HEK293 (cell line): ENCODE data around the gene RPS6KA5.

Source experiments
- CTCF ChIA-PET: fragments of 350-600 bp; formaldehyde crosslinking; extraction: SDS; loops from one replicate; lab custom pipeline; 2021; ENCODE audit warnings: antibody characterized with exemption; lab: Yijun Ruan, JAX
- POLR2A ChIA-PET: fragments of 300-600 bp; formaldehyde crosslinking; extraction: SDS; loops from one replicate; lab custom pipeline; 2020; ENCODE audit warnings: antibody characterized with exemption, inconsistent platforms; lab: Yijun Ruan, JAX
- H3K27ac ChIP-seq: fragments of 200-500 bp; sonication (Bioruptor generic); 2 replicates; pipeline ENCODE4 v1.5.1; 2014; ENCODE audit warnings: low read depth, low read length, control low read depth, inconsistent platforms; ENCODE audit errors: extremely low read depth
- H3K36me3 ChIP-seq, 2 experiments: fragments of 200-500 bp in 1 of 2; sonication (Bioruptor generic) in 1 of 2; 1 replicate in 1 of 2; 2 replicates in 1 of 2; pipeline ENCODE4 v1.5.1; 2014 to 2017; ENCODE audit warnings: inconsistent platforms in 2 of 2, low read length in 2 of 2; ENCODE audit not compliant: control insufficient read depth in 2 of 2, insufficient read depth in 1 of 2
- H3K4me1 ChIP-seq: fragments of 200-500 bp; sonication (Bioruptor generic); 2 replicates; pipeline ENCODE4 v1.5.1; 2014; ENCODE audit warnings: mild to moderate bottlenecking, low read length, inconsistent platforms; ENCODE audit not compliant: control insufficient read depth, insufficient read depth
- H3K4me3 ChIP-seq: 2 replicates; pipeline ENCODE4 v1.5.1; 2011; ENCODE audit warnings: low read depth, mild to moderate bottlenecking, control low read depth, low read length, moderate library complexity
- H3K9me3 ChIP-seq: fragments of 200-500 bp; sonication (Bioruptor generic); 2 replicates; pipeline ENCODE4 v1.5.1; 2014; ENCODE audit warnings: low read depth, low read length, inconsistent platforms; ENCODE audit not compliant: control insufficient read depth, insufficient read depth
- BCL11B ChIP-seq: fragments of 450-650 bp; formaldehyde crosslinking; IDR thresholded peaks from 2 replicates; pipeline ENCODE4 v1.5.1; 2016; ENCODE audit warnings: low read depth, missing biosample characterization, missing genetic modification characterization
- GFI1B ChIP-seq: fragments of 450-650 bp; formaldehyde crosslinking; IDR thresholded peaks from 2 replicates; pipeline ENCODE4 v1.5.1; 2016; ENCODE audit warnings: missing biosample characterization, missing genetic modification characterization
- HOXD13 ChIP-seq: sonication (generic); formaldehyde crosslinking; IDR thresholded peaks from 2 replicates; pipeline ENCODE4 v1.8.0; 2022; ENCODE audit warnings: missing genetic modification reagents, borderline replicate concordance
- MEIS1 ChIP-seq: sonication (generic); formaldehyde crosslinking; IDR thresholded peaks from 2 replicates; pipeline ENCODE4 v1.8.1; 2022; ENCODE audit warnings: missing genetic modification reagents, mild to moderate bottlenecking, borderline replicate concordance
- ZNF157 ChIP-seq: fragments of 450-650 bp; formaldehyde crosslinking; IDR thresholded peaks from 2 replicates; pipeline ENCODE4 v1.5.1; 2016; ENCODE audit warnings: missing biosample characterization, missing genetic modification characterization
- ZNF169 ChIP-seq: fragments of 450-650 bp; formaldehyde crosslinking; IDR thresholded peaks from 2 replicates; pipeline ENCODE4 v1.5.1; 2016; ENCODE audit warnings: missing biosample characterization, missing genetic modification characterization
- ZNF335 ChIP-seq: fragments of 450-650 bp; formaldehyde crosslinking; conservative IDR thresholded peaks from 2 replicates; pipeline ENCODE4 v1.5.1; 2016; ENCODE audit warnings: missing biosample characterization, missing genetic modification characterization
- ZNF404 ChIP-seq: fragments of 450-650 bp; formaldehyde crosslinking; IDR thresholded peaks from 2 replicates; pipeline ENCODE4 v1.5.1; 2017; ENCODE audit warnings: missing biosample characterization, missing genetic modification characterization
- ZNF571 ChIP-seq: fragments of 450-650 bp; formaldehyde crosslinking; IDR thresholded peaks from 2 replicates; pipeline ENCODE4 v1.5.0; 2017; ENCODE audit warnings: missing biosample characterization, missing genetic modification characterization
- ZNF660 ChIP-seq: fragments of 450-650 bp; IDR thresholded peaks from 2 replicates; pipeline ENCODE4 v1.5.1; 2018; ENCODE audit warnings: missing biosample characterization, mild to moderate bottlenecking, missing genetic modification characterization
- ZNF785 ChIP-seq: fragments of 450-650 bp; formaldehyde crosslinking; IDR thresholded peaks from 2 replicates; pipeline ENCODE4 v1.5.1; 2016; ENCODE audit warnings: missing biosample characterization, missing genetic modification characterization
- ZNF791 ChIP-seq: fragments of 450-650 bp; formaldehyde crosslinking; IDR thresholded peaks from 2 replicates; pipeline ENCODE4 v1.5.1; 2016; ENCODE audit warnings: missing biosample characterization, missing genetic modification characterization
- TF ChIP-seq, protein P1 (sequence below): fragments of 450-650 bp; formaldehyde crosslinking; IDR thresholded peaks from 2 replicates; pipeline ENCODE4 v1.5.1; 2017; ENCODE audit warnings: missing biosample characterization, missing genetic modification characterization
- TF ChIP-seq, protein P2 (sequence below): fragments of 450-650 bp; formaldehyde crosslinking; optimal IDR thresholded peaks from 2 replicates; pipeline ENCODE3; 2016; ENCODE audit warnings: missing biosample characterization, mild to moderate bottlenecking, missing genetic modification characterization
- TF ChIP-seq, protein P3 (sequence below): fragments of 450-650 bp; formaldehyde crosslinking; IDR thresholded peaks from 2 replicates; pipeline ENCODE4; 2016; ENCODE audit warnings: missing biosample characterization, missing genetic modification characterization
- TF ChIP-seq, protein P4 (sequence below): fragments of 450-650 bp; formaldehyde crosslinking; IDR thresholded peaks from 2 replicates; pipeline ENCODE4 v1.5.1; 2016; ENCODE audit warnings: missing biosample characterization, missing genetic modification characterization

RPS6KA5 gene

DNA sequence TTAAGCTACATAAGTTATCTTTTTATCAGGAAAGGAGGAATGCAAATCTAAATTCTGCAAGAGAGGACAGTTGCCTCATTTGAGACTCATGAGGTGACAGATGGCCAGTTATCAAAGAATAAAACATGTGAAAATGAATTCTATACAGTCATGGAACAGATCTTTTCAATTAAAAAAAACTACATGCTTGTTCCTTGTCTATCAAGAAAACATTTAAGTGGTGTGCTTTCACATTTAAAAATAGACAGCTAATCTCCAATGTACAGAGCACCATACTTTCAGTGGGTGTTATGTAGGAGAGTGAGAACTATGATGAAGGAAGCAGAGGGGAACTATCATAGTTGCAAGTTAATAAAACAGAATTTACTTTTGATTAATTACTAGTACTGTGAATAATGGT is 167.5 kb downstream of the RPS6KA5 start:
- Histone ChIP-seq H3K27ac (no peak overlapping the region), H3K9me3 (no peaks in the 10 kb centered on the region), H3K36me3 (peaks cover 3 to 15% of the 10 kb centered on the region in 2 experiments; a peak in 2 of 3 replicates), H3K4me1 (no peaks in the 10 kb centered on the region), H3K4me3 (no peak overlapping the region)
- TF ChIP-seq ZNF404 (tag by site-specific recombination) = no peak
- POLR2A ChIA-PET = no interaction called here
- CTCF ChIA-PET = interaction anchor here (0.8 to 1.3 kb wide), 4 partner anchors 10 to 394 kb away, joined by 3 to 10 read pairs (median 5); no protein-coding TSS in a partner anchor

DNA sequence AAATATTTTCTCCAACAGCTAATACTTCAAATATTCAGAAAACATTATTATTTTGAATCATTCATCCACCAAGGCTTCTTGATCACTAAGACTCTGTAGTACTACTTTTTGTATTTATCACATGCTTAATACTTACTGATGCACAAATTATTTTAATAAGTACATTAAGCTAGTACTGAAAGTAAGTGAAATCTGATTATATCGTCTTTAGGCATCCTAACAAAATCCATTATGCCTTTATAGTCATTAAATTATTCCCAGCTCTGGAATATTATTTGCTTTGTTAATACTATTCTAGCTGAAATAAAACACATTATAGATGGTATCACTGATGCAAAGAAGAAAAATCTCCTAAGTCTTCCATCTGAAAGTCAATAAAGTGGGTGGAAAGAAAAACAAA is 169.1 kb downstream of the RPS6KA5 start:
- Histone ChIP-seq H3K27ac (no peak overlapping the region), H3K36me3 (peaks cover 3% of the 10 kb centered on the region in 2 experiments; a peak in 2 of 3 replicates), H3K9me3 (no peaks in the 10 kb centered on the region), H3K4me3 (no peak overlapping the region), H3K4me1 (no peaks in the 10 kb centered on the region)
- CTCF ChIA-PET = interaction anchor here (0.7 to 3.1 kb wide), 8 partner anchors 11 to 286 kb away, joined by 3 to 26 read pairs (median 4); no protein-coding TSS in a partner anchor
- POLR2A ChIA-PET = no interaction called here
- TF ChIP-seq GFI1B = no peak
- no peak for TF ChIP-seq MEIS1
- TF ChIP-seq ZNF660 (tag by site-specific recombination) = no peak
- TF ChIP-seq BCL11B = no peak
- no peak for TF ChIP-seq ZNF169
- TF ChIP-seq HOXD13 = no peak
- TF ChIP-seq, protein P1, sequence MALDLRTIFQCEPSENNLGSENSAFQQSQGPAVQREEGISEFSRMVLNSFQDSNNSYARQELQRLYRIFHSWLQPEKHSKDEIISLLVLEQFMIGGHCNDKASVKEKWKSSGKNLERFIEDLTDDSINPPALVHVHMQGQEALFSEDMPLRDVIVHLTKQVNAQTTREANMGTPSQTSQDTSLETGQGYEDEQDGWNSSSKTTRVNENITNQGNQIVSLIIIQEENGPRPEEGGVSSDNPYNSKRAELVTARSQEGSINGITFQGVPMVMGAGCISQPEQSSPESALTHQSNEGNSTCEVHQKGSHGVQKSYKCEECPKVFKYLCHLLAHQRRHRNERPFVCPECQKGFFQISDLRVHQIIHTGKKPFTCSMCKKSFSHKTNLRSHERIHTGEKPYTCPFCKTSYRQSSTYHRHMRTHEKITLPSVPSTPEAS (tag by site-specific recombination) = no peak
- TF ChIP-seq, protein P2, sequence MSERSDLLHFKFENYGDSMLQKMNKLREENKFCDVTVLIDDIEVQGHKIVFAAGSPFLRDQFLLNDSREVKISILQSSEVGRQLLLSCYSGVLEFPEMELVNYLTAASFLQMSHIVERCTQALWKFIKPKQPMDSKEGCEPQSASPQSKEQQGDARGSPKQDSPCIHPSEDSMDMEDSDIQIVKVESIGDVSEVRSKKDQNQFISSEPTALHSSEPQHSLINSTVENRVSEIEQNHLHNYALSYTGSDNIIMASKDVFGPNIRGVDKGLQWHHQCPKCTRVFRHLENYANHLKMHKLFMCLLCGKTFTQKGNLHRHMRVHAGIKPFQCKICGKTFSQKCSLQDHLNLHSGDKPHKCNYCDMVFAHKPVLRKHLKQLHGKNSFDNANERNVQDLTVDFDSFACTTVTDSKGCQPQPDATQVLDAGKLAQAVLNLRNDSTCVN (tag by site-specific recombination) = no peak
- TF ChIP-seq ZNF791 (tag by site-specific recombination) = no peak
- TF ChIP-seq ZNF785 (tag by site-specific recombination) = no peak
- no peak for TF ChIP-seq ZNF335 (tag by site-specific recombination)
- no peak for TF ChIP-seq ZNF571
- TF ChIP-seq, all 188 proteins: peak for 0

DNA sequence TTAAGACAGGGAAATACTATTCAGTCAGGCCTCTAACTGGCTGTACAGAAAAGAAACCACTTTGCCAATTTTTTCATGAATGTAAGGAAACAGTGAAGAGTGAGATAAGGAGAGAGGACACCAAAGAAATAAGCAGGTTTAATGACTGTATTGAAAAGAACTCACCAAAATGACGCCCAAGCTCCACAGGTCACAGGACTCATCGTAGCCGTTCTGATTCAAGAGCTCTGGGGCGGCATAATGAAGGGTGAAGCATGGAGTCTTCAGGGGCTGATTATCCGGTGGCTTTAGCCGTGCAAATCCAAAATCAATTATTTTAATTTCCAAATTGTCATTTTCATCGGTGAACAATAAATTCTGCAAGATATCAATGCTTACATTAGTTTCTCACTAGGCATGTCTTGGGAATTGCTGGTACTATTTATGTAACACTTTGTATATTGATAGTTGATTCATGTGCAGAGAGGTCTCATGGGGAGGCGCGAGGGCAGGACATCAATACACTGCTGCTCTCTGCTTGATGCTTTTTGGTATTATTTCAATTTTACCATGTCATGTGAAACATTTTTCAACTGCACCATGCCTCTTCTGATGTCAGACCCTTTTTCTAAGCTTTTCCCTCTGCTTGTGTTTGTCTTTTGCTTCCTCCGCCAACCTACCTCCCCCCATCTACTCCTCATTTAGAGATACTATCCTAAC is 170.0 kb downstream of the RPS6KA5 start:
- ChIA-PET POLR2A (no interaction called here), CTCF (interaction anchor here (0.5 to 3.1 kb wide), 8 partner anchors 12 to 287 kb away, joined by 3 to 26 read pairs (median 3); no protein-coding TSS in a partner anchor)
- Histone ChIP-seq H3K36me3 (peaks cover 0 to 3% of the 10 kb centered on the region in 2 experiments; a peak in 1 of 3 replicates), H3K27ac (no peak overlapping the region), H3K4me1 (no peaks in the 10 kb centered on the region), H3K9me3 (no peaks in the 10 kb centered on the region), H3K4me3 (no peak overlapping the region)
- peak; percentile 42; the same call in 1 of the 2 replicates for TF ChIP-seq ZNF157 (tag by site-specific recombination)
- TF ChIP-seq, protein P3, sequence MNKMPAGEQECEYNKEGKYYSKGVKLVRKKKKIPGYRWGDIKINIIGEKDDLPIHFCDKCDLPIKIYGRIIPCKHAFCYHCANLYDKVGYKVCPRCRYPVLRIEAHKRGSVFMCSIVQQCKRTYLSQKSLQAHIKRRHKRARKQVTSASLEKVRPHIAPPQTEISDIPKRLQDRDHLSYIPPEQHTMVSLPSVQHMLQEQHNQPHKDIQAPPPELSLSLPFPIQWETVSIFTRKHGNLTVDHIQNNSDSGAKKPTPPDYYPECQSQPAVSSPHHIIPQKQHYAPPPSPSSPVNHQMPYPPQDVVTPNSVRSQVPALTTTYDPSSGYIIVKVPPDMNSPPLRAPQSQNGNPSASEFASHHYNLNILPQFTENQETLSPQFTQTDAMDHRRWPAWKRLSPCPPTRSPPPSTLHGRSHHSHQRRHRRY = no peak
- TF ChIP-seq, protein P4, sequence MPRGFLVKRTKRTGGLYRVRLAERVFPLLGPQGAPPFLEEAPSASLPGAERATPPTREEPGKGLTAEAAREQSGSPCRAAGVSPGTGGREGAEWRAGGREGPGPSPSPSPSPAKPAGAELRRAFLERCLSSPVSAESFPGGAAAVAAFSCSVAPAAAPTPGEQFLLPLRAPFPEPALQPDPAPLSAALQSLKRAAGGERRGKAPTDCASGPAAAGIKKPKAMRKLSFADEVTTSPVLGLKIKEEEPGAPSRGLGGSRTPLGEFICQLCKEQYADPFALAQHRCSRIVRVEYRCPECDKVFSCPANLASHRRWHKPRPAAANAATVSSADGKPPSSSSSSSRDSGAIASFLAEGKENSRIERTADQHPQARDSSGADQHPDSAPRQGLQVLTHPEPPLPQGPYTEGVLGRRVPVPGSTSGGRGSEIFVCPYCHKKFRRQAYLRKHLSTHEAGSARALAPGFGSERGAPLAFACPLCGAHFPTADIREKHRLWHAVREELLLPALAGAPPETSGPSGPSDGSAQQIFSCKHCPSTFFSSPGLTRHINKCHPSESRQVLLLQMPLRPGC (tag by site-specific recombination) = no peak
